ENCODE results near the gene CNOT4. TPM values are rescaled to one million over a fixed set of nuclear protein-coding genes. Genes with fewer than 3 reads are reported as not detected.

Gene CNOT4
- total RNA-seq, 1 experiment from 2014 or later, result 14.6 TPM

DNA sequence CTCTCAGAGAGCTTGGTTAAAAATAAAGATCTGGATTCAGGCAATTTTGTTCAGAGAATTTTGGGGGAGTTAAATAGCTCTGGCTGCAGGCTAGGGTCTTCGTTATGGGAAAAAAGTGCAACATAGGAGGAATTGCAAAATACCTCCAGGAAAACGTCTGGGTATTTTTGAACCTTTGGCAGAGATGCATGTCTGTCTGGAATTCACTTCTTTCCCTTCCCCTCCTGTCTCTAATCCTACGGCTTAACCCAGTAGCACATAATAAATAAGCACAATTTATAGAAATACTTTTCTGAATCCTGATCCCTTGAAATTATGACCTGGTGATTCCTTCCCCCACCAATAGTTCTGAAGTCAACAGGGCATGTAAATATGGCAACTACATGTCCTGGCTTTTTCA is 28.5 kb upstream of the CNOT4 start:
- Mint-ChIP-seq H3K36me3 (no peaks in the 10 kb centered on the region), H3K9me3 (peaks cover 5% of the 10 kb centered on the region), H3K4me1 (no peaks in the 10 kb centered on the region; the same call in 1 of the 2 replicates), H3K27ac (no peak overlapping the region; the same call in 1 of the 2 replicates), H3K27me3 (ENCODE audit: low read depth) (no peaks in the 10 kb centered on the region; the same call in 1 of the 2 replicates), H3K4me3 (no peak overlapping the region)
- CTCF ChIA-PET, result no interaction called here
- ATAC-seq (no peak), DNase-seq (ENCODE audit: low spot score) (no peak)
- TF ChIP-seq, protein P1, sequence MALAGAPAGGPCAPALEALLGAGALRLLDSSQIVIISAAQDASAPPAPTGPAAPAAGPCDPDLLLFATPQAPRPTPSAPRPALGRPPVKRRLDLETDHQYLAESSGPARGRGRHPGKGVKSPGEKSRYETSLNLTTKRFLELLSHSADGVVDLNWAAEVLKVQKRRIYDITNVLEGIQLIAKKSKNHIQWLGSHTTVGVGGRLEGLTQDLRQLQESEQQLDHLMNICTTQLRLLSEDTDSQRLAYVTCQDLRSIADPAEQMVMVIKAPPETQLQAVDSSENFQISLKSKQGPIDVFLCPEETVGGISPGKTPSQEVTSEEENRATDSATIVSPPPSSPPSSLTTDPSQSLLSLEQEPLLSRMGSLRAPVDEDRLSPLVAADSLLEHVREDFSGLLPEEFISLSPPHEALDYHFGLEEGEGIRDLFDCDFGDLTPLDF (CRISPR knock-in tag; IDR thresholded peaks at IDR 0.05), result no peak
- TF ChIP-seq, protein P2, sequence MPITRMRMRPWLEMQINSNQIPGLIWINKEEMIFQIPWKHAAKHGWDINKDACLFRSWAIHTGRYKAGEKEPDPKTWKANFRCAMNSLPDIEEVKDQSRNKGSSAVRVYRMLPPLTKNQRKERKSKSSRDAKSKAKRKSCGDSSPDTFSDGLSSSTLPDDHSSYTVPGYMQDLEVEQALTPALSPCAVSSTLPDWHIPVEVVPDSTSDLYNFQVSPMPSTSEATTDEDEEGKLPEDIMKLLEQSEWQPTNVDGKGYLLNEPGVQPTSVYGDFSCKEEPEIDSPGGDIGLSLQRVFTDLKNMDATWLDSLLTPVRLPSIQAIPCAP (CRISPR knock-in tag; IDR thresholded peaks at IDR 0.05), result no peak
- no peak for TF ChIP-seq ATF1 (CRISPR knock-in tag; IDR thresholded peaks at IDR 0.05)
- no peak for TF ChIP-seq TEAD1 (CRISPR knock-in tag; IDR thresholded peaks at IDR 0.05)
- POLR2A ChIA-PET, result no interaction called here

DNA sequence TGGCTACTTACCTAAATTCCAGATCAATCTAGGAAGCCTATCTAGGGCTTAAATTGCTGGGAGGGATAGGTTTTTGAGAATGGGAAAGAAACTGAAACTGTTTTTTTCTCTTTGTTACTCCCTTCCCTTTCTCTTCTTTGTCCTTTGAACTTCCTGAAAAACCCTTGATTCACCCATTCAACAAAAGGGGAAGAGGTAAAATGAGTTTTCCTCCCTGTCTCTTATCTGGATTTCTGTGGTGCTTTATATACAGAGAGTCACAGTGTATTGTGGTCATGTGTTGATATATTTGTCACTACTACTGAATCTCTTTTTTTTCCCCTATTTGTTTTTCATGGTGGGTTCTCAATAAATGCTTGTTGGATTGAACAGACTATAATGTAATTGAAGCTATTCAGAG is 28.0 kb upstream of the CNOT4 start:
- ATAC-seq, result no peak
- TF ChIP-seq NR1H2 (CRISPR knock-in tag; IDR thresholded peaks at IDR 0.05) (no peak), ZNF263 (CRISPR knock-in tag; IDR thresholded peaks at IDR 0.05; ENCODE audit: low read depth) (no peak), FOXK1 (CRISPR knock-in tag; IDR thresholded peaks at IDR 0.05) (no peak), RORB (CRISPR knock-in tag; IDR thresholded peaks at IDR 0.05) (no peak), SOX15 (CRISPR knock-in tag; IDR thresholded peaks at IDR 0.05) (no peak)
- TF ChIP-seq, protein P3, sequence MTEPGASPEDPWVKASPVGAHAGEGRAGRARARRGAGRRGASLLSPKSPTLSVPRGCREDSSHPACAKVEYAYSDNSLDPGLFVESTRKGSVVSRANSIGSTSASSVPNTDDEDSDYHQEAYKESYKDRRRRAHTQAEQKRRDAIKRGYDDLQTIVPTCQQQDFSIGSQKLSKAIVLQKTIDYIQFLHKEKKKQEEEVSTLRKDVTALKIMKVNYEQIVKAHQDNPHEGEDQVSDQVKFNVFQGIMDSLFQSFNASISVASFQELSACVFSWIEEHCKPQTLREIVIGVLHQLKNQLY (CRISPR knock-in tag; IDR thresholded peaks at IDR 0.05), result no peak
- TF ChIP-seq, protein P4, sequence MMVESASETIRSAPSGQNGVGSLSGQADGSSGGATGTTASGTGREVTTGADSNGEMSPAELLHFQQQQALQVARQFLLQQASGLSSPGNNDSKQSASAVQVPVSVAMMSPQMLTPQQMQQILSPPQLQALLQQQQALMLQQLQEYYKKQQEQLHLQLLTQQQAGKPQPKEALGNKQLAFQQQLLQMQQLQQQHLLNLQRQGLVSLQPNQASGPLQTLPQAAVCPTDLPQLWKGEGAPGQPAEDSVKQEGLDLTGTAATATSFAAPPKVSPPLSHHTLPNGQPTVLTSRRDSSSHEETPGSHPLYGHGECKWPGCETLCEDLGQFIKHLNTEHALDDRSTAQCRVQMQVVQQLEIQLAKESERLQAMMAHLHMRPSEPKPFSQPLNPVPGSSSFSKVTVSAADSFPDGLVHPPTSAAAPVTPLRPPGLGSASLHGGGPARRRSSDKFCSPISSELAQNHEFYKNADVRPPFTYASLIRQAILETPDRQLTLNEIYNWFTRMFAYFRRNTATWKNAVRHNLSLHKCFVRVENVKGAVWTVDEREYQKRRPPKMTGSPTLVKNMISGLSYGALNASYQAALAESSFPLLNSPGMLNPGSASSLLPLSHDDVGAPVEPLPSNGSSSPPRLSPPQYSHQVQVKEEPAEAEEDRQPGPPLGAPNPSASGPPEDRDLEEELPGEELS (CRISPR knock-in tag; IDR thresholded peaks at IDR 0.05), result no peak
- H3K4me3 Mint-ChIP-seq, result no peak overlapping the region
- H3K27ac Mint-ChIP-seq, result no peak overlapping the region; the same call in 1 of the 2 replicates
- no peaks in the 10 kb centered on the region for H3K36me3 Mint-ChIP-seq
- no peak for DNase-seq (ENCODE audit: low spot score)
- peaks cover 5% of the 10 kb centered on the region for H3K9me3 Mint-ChIP-seq
- no peaks in the 10 kb centered on the region; the same call in 1 of the 2 replicates for H3K4me1 Mint-ChIP-seq
- ChIA-PET CTCF (no interaction called here), POLR2A (no interaction called here)
- H3K27me3 Mint-ChIP-seq (ENCODE audit: low read depth), result no peaks in the 10 kb centered on the region; the same call in 1 of the 2 replicates

DNA sequence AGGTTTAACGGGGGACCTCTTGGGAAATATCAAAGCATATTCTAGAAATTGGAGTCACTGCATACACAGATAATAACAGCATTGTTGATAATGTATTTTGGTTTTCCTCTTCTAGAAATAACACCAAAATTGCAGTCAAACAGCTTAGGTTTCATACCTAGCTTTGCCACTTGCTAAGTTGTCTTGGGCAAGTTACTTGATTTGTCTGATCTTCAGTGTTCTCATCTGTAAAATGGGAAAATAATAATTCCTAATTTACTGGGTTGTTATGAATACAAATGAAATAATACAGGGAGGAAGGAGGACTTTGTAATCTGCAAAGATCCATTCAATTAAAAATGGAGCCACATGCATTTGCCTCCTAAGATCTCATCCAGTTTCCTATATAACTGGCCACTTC is 27.6 kb upstream of the CNOT4 start:
- no peak for DNase-seq (ENCODE audit: low spot score)
- H3K9me3 Mint-ChIP-seq, result peaks cover 5% of the 10 kb centered on the region
- H3K36me3 Mint-ChIP-seq, result no peaks in the 10 kb centered on the region
- H3K4me3 Mint-ChIP-seq, result no peak overlapping the region
- H3K27me3 Mint-ChIP-seq (ENCODE audit: low read depth), result no peaks in the 10 kb centered on the region; the same call in 1 of the 2 replicates
- no peak overlapping the region for H3K27ac Mint-ChIP-seq
- ChIA-PET CTCF (no interaction called here), POLR2A (no interaction called here)
- H3K4me1 Mint-ChIP-seq, result no peaks in the 10 kb centered on the region; the same call in 1 of the 2 replicates
- ATAC-seq, result no peak
- TF ChIP-seq SMAD3 (CRISPR knock-in tag; IDR thresholded peaks at IDR 0.05; ENCODE audit: borderline replicate concordance), result no peak
- TF ChIP-seq, protein P5, sequence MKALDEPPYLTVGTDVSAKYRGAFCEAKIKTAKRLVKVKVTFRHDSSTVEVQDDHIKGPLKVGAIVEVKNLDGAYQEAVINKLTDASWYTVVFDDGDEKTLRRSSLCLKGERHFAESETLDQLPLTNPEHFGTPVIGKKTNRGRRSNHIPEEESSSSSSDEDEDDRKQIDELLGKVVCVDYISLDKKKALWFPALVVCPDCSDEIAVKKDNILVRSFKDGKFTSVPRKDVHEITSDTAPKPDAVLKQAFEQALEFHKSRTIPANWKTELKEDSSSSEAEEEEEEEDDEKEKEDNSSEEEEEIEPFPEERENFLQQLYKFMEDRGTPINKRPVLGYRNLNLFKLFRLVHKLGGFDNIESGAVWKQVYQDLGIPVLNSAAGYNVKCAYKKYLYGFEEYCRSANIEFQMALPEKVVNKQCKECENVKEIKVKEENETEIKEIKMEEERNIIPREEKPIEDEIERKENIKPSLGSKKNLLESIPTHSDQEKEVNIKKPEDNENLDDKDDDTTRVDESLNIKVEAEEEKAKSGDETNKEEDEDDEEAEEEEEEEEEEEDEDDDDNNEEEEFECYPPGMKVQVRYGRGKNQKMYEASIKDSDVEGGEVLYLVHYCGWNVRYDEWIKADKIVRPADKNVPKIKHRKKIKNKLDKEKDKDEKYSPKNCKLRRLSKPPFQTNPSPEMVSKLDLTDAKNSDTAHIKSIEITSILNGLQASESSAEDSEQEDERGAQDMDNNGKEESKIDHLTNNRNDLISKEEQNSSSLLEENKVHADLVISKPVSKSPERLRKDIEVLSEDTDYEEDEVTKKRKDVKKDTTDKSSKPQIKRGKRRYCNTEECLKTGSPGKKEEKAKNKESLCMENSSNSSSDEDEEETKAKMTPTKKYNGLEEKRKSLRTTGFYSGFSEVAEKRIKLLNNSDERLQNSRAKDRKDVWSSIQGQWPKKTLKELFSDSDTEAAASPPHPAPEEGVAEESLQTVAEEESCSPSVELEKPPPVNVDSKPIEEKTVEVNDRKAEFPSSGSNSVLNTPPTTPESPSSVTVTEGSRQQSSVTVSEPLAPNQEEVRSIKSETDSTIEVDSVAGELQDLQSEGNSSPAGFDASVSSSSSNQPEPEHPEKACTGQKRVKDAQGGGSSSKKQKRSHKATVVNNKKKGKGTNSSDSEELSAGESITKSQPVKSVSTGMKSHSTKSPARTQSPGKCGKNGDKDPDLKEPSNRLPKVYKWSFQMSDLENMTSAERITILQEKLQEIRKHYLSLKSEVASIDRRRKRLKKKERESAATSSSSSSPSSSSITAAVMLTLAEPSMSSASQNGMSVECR (CRISPR knock-in tag; IDR thresholded peaks at IDR 0.05; ENCODE audit: borderline replicate concordance), result no peak
- TF ChIP-seq, protein P6, sequence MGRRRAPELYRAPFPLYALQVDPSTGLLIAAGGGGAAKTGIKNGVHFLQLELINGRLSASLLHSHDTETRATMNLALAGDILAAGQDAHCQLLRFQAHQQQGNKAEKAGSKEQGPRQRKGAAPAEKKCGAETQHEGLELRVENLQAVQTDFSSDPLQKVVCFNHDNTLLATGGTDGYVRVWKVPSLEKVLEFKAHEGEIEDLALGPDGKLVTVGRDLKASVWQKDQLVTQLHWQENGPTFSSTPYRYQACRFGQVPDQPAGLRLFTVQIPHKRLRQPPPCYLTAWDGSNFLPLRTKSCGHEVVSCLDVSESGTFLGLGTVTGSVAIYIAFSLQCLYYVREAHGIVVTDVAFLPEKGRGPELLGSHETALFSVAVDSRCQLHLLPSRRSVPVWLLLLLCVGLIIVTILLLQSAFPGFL (CRISPR knock-in tag; IDR thresholded peaks at IDR 0.05; ENCODE audit: borderline replicate concordance), result no peak
- no peak for TF ChIP-seq ZNF263 (CRISPR knock-in tag; IDR thresholded peaks at IDR 0.05; ENCODE audit: low read depth)
- TF ChIP-seq ZNF423 (CRISPR knock-in tag; IDR thresholded peaks at IDR 0.05), result no peak
- no peak for TF ChIP-seq CREM (CRISPR knock-in tag; IDR thresholded peaks at IDR 0.05)
- TF ChIP-seq ESRRA (CRISPR knock-in tag; IDR thresholded peaks at IDR 0.05; ENCODE audit: borderline replicate concordance), result no peak
- no peak for TF ChIP-seq ZNF671 (CRISPR knock-in tag; IDR thresholded peaks at IDR 0.05)
- TF ChIP-seq, protein P7, sequence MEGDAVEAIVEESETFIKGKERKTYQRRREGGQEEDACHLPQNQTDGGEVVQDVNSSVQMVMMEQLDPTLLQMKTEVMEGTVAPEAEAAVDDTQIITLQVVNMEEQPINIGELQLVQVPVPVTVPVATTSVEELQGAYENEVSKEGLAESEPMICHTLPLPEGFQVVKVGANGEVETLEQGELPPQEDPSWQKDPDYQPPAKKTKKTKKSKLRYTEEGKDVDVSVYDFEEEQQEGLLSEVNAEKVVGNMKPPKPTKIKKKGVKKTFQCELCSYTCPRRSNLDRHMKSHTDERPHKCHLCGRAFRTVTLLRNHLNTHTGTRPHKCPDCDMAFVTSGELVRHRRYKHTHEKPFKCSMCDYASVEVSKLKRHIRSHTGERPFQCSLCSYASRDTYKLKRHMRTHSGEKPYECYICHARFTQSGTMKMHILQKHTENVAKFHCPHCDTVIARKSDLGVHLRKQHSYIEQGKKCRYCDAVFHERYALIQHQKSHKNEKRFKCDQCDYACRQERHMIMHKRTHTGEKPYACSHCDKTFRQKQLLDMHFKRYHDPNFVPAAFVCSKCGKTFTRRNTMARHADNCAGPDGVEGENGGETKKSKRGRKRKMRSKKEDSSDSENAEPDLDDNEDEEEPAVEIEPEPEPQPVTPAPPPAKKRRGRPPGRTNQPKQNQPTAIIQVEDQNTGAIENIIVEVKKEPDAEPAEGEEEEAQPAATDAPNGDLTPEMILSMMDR (IDR thresholded peaks at IDR 0.05), result no peak
- TF ChIP-seq OVOL2 (CRISPR knock-in tag; IDR thresholded peaks at IDR 0.05; ENCODE audit: borderline replicate concordance), result no peak
- TF ChIP-seq JAZF1 (CRISPR knock-in tag; IDR thresholded peaks at IDR 0.05), result no peak

All from WTC11 (cell line).